Measurements from ENCODE around the gene SYNGR3. TPM values are rescaled to one million over a fixed set of nuclear protein-coding genes. Genes with fewer than 3 reads are reported as not detected.
A peak's percentile ranks its signal among the peaks of the same experiment; 100 is the strongest.

The SYNGR3 gene
- total RNA-seq, 4 donors from 2014 or later: 2.3 TPM; not detected in 3

GRCh38 chr16:2027024-2028010 is 37.5 kb downstream of the SYNGR3 start:
- Histone ChIP-seq H3K36me3 (no peaks in the 10 kb centered on the region), H3K9me3 (no peaks in the 10 kb centered on the region), H3K4me3 (peak overlapping the region; percentile 50 to 76 (median 65)), H3K4me1 (peaks cover 0 to 14% of the 10 kb centered on the region in 2 donors), H3K27me3 (no peaks in the 10 kb centered on the region), H3K27ac (peak overlapping the region in 3 of 4 donors; percentile 68 to 76 (median 72))
- DNase-seq (no peak), ATAC-seq (no peak)
- TF ChIP-seq POLR2A (IDR thresholded peaks at IDR 0.05) (no peak), CTCF (IDR thresholded peaks at IDR 0.05 in 4 of 5, conservative IDR thresholded peaks at IDR 0.05 in 1 of 5) (no peak)
- intact Hi-C loops (cut with DNase I; ENCODE audit: low total_unique reads) (no loop called here), in situ Hi-C loops (cut with MboI; ENCODE audit: low sequenced_read_pairs in 4 of 4) (no loop called here)

DNA sequence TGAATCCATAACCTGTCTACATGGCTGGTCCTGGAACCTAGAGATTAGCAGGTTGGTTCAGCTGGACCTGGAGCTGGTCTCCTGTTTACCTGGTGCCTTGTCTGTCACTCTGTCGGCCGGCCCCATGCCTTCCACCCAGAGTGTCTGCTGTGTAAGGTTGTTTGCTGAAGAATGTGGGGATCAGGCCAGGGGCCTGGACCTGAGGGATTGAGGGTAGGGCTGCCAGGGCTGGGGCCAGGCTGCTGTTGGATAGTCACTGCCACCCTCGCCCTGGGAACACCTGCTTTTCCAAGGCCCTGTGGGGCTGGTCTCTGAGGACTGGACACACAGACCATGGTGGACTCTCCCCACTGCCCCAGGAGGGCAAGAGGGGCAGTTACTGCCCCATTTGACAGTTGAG is 38.4 kb downstream of the SYNGR3 start:
- Histone ChIP-seq H3K4me3 (peak overlapping the region; percentile 50 to 76 (median 65)), H3K27me3 (no peaks in the 10 kb centered on the region), H3K36me3 (no peaks in the 10 kb centered on the region), H3K27ac (peak overlapping the region in 3 of 4 donors; percentile 39 to 68 (median 49)), H3K4me1 (peaks cover 0 to 18% of the 10 kb centered on the region in 2 donors), H3K9me3 (no peaks in the 10 kb centered on the region)
- intact Hi-C loops (cut with DNase I; ENCODE audit: low total_unique reads) (no loop called here), in situ Hi-C loops (cut with MboI; ENCODE audit: low sequenced_read_pairs in 4 of 4) (no loop called here)
- no peak for TF ChIP-seq POLR2A (IDR thresholded peaks at IDR 0.05)
- no peak for TF ChIP-seq CTCF (IDR thresholded peaks at IDR 0.05 in 4 of 5, conservative IDR thresholded peaks at IDR 0.05 in 1 of 5)
- ATAC-seq (no peak), DNase-seq (no peak)

- Histone ChIP-seq H3K36me3 (no peaks in the 10 kb centered on the region), H3K9me3 (no peaks in the 10 kb centered on the region), H3K4me1 (peaks cover 0 to 18% of the 10 kb centered on the region in 2 donors), H3K4me3 (peak overlapping the region; percentile 25 to 76 (median 56)), H3K27ac (peak overlapping the region in 3 of 4 donors; percentile 39 to 68 (median 49)), H3K27me3 (no peaks in the 10 kb centered on the region)
- intact Hi-C loops (cut with DNase I; ENCODE audit: low total_unique reads) (no loop called here), in situ Hi-C loops (cut with MboI; ENCODE audit: low sequenced_read_pairs in 4 of 4) (no loop called here)
- ATAC-seq (no peak), DNase-seq (no peak)
- no peak for TF ChIP-seq CTCF (IDR thresholded peaks at IDR 0.05 in 4 of 5, conservative IDR thresholded peaks at IDR 0.05 in 1 of 5)
- TF ChIP-seq POLR2A (IDR thresholded peaks at IDR 0.05): no peak
These were observed 39.0 kb downstream of the SYNGR3 start for GRCh38 chr16:2028620-2029220.

DNA sequence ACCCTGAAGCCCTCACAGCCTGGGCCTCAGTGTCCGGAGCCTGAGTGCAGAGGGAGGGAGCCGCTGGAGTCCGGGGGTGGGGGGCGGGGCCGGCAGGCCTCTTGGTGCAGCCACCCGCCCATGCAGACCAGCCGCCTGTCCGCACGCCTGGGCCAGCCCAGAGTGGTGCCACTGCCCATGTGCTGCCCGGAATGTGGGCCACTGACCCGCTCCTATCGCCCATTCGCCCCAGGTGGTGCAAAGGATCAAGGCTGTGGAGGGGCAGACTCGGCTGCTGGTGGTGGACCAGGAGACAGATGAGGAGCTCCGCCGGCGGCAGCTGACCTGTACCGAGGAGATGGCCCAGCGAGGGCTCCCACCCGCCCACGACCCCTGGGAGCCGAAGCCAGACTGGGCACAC is 39.6 kb downstream of the SYNGR3 start:
- intact Hi-C loops (cut with DNase I; ENCODE audit: low total_unique reads): no loop called here
- in situ Hi-C loops (cut with MboI; ENCODE audit: low sequenced_read_pairs in 4 of 4): no loop called here
- no peak for DNase-seq
- H3K4me3 ChIP-seq: peak overlapping the region; percentile 25 to 62 (median 32)
- no peaks in the 10 kb centered on the region for H3K9me3 ChIP-seq
- H3K36me3 ChIP-seq: no peaks in the 10 kb centered on the region
- peaks cover 0 to 20% of the 10 kb centered on the region in 2 donors for H3K4me1 ChIP-seq
- no peaks in the 10 kb centered on the region for H3K27me3 ChIP-seq
- no peak for ATAC-seq
- H3K27ac ChIP-seq: peak overlapping the region; percentile 76 to 85 (median 78)
- TF ChIP-seq POLR2A (IDR thresholded peaks at IDR 0.05) (no peak), CTCF (IDR thresholded peaks at IDR 0.05 in 4 of 5, conservative IDR thresholded peaks at IDR 0.05 in 1 of 5) (no peak)
